GM20431 (cell line): ENCODE measurements around the gene SP6.

Experiments
- in situ Hi-C: fragments of 300-500 bp; cut with MseI, MboI; formaldehyde crosslinking; loops from one replicate; pipeline ENCODE4 v1.15.0; 2020; ENCODE audit warnings: low sequenced_read_pairs; ENCODE audit not compliant: unreplicated experiment

Gene SP6

GRCh38 chr17:47801176-47801765 is 49.7 kb downstream of the SP6 start:
- in situ Hi-C loops: no loop called here

DNA sequence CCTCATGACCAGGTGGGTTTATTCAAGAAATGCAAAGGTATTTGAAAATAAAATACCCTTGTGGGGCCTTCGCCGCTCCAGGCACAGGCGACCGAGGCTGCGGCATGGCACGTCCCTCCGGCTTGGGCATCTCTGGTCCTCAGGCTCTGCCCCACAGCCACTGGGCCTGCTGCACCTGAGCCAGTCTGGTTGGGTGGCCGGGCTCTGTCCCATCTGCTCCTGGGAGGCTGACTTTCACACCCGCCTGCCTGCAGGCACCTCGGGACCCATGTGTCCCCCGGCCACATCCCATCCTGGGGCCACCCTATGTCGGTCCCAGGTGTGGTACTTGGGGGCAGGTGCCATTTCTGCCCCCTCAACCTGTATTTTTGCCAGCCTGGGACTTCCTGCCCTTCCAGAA is 50.3 kb downstream of the SP6 start:
- in situ Hi-C loops: no loop called here

DNA sequence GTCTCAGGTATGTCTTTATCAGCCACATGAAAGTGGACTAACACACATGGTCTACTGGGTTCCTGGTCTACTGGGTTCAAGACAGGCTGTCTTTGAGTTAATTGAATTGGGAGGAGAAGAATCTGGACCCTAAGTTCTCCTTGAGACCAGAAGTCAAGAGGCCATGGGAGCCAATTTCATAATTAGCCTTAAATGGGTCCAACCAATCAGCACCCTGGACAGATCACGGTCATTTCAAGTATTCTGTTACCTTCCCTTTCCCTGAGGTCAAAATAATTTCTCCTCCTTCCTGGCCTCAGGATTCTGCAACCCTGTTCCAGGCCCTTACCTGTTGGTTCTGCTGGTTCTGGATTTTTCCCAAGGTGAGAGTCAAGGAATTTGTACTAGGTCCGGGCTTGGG is 53.2 kb downstream of the SP6 start:
- in situ Hi-C loops: no loop called here
